Right renal pelvis (tissue), 4 donors: Measurements from ENCODE around the gene NDOR1. TPM values are rescaled to one million over a fixed set of nuclear protein-coding genes. Genes with fewer than 3 reads are reported as not detected.

Experiments used
- DNase-seq, 4 donors: peaks; one replicate each; pipeline ENCODE4 v3.0.0-alpha.2; 2013; ENCODE audit warnings: low read depth in 4 of 4, low spot score in 3 of 4, missing footprints in 1 of 4
- polyA plus RNA-seq, 4 donors: library from polyadenylated mRNA; unstranded; fragments of 120-200 nt; gene quantifications; one replicate each; pipeline ENCODE4 v1.2.1, GENCODE V29; 2013; ENCODE audit not compliant: insufficient read length in 4 of 4

NDOR1 gene
- polyA plus RNA-seq, 4 donors, result 10.0 to 16.0 (median 10.9) TPM

DNA sequence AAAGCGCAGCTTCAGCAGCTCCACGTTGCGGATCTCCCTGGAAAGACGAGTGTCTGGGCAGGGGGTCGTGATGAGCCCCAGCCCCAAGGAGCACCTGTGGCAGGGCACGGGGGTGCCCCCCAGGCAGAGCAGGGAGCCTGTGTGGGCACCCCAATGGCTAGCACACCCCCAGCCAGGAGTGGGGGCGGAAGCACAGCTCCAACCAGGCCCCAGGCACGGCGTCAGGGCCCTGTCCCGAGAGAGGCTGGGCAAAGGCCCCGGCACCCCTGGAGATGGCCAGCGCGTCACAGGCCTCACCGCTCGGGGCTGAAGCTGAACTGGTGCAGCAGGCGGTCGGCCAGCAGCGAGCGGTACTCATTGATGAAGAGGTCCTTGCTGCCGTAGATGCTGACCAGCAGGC, 25.0 kb upstream of the NDOR1 start:
- DNase-seq, result no peak

DNA sequence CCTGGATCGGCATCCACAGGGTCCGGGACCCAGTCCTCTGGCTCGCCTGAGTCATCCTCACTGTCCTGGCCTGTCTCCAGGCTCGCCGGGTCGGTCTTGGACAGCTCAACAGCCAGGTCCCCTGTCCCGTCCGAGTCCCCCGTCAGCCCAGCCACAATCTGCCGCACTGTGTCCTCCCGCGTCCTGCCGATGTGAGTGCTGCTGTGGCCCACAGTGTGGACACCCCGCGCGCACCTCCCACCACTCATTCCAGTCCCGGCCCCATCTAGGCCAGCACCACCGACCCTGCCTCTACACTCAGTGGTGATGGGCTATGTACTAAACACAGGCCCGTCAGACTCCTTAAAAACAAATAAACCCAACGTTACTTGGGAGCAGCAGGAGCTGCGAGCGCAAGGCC, 23.8 kb upstream of the NDOR1 start:
- no peak for DNase-seq

DNA sequence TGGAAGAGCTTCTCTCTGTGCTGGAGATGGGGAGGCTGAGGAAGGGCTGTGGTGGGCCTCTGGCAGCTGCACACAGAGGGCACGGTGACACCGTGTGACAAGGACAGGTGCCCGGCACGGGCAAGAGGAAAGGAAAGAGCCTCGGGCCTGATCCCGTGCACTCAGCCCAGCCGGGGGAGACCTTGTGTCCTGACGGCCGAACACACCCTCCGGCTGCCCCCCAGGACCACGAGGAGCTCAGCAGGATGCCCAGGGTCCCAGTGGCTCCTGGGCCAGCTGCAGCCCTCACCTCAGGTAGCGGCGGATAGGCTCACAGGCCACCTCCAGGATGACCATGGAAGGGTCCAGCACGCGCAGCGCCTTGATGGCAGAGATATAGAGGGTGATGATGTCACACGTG, 22.7 kb upstream of the NDOR1 start:
- no peak for DNase-seq

DNA sequence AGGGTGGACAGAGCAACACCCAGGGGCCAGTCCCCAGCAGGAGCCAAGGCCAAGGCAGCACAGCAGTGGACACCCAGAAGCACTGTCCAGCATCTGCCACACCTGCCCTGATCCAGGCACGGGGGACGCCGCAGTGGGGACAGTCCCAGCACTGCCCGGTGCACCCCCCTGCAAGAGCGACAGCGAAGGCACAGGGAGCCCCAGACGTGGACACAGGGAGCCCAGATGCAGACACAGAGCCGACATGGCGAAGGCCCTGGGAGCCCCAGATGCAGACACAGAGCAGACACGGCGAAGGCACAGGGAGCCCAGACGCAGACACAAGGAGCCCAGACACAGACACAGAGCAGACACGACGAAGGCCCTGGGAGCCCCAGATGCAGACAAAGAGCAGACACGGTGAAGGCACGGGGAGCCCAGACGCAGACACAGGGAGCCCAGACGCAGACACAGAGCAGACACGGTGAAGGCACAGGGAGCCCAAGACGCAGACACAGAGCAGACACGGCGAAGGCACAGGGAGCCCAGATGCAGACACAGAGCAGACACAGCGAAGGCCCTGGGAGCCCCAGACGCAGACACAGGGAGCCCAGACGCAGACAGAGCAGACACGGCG, 21.4 kb upstream of the NDOR1 start:
- DNase-seq, result no peak

DNA sequence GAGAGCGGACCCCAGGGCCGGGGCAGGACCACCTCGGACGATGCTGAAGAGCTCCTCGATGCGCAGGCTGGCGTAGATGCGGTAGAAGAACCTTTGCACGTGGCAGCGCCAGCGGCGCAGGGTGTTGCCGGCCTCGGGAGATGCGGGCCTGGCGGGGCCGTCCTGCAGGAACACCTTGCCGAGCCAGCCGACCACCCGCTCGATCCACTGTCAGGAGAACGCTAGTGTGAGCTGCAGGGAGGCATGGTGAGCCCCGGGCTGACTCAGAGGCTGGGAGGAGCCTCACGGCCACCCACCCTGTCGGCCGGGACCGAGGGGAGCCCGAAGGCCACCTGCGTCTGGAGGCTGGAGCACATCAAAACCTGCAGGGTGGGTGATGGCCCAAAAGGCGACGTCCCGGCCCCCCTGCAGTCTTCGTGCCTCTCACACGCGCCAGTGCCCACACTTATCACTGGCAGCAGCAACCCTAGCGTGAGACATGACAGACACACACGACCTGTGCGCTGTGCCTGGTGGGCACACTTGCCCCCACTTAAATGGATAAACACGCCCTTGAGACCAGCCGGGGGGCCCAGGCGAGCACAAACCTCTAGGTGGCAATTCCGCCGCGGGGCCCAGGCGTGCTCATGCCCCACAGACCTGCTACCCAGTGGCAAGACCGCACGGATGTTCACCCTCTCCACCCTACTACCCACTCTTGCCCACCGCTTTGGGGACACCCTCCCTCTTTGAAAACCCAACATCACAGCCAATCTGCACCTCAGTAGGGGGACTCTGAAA, 20.4 kb upstream of the NDOR1 start:
- DNase-seq, result no peak

DNA sequence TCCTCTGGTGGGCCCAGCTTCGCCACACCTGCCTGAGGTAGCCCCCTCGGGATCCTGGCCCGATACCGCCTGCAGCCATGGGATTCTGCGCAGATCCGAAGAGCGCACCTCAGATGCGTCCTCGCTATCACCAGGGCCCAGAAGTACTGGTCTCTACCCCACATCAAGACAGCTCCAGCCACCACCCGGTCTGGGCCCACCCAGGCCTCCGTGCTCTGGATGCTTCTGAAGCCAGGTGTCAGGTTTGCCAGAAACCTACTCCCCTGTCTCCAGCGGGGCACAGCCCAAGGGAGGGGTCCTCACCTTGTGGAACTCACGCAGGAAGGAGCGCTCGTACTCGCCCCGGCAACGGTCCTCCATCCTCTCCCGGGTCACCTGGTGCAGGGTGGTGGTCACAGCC, 19.6 kb upstream of the NDOR1 start:
- DNase-seq, result no peak

DNA sequence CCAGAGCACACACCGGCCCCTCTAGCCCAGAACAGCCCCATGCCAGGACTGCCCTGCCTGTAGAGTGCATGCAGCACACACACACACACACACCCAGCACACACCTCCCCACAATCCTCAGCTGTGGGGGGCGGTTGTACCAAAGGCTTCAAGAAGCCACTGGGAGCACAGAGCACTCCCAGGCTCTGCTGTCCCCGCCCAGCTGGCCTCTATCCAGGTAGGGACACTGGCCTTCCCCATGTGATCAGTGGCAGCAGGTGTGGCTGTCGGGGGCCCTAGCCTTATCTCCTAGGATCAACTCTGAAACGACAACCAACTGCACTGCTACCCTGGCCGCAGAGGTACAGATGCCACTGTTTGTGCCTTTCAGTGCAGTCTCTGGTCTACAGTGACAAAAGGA, 19.1 kb upstream of the NDOR1 start:
- no peak for DNase-seq

DNA sequence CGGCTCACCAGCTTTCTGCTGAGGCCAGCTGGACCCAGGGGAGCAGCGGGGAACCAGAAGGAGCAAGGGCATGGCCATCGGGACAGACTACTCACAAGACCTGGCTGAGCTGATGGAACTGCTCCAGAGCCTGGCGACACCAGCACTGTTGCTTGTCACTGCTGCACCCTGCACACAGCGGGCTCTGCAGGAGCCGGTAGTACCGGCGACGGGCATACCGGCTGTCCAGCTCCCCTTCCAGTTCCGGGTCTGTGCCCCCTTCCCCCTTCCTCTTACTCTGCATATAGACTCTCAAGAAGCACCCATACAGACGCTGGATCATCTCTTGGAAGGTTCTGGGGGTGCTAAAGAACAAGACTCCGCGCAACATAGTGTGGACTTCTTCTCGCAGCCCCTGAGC, 18.1 kb upstream of the NDOR1 start:
- DNase-seq, result no peak

DNA sequence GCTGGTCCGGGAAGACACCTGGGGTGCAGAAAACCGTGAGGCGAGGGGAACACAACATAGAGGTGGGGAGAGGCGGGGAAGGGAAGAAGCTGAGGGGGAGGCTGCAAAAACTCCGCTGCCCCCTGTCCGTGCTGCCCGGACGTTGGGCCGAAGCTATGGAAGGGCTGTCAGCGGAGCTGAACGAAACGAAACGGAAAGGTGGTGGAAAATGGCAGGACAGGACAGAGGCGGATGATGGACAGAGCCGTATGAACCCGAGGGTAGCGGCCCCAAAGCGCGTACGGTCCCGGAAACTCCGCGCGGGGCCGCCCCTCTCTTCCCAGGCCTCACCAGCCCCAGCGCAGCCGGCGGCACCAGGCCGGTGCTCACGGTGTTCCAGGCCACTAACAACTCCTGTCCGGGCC, 17.4 kb upstream of the NDOR1 start:
- no peak for DNase-seq

DNA sequence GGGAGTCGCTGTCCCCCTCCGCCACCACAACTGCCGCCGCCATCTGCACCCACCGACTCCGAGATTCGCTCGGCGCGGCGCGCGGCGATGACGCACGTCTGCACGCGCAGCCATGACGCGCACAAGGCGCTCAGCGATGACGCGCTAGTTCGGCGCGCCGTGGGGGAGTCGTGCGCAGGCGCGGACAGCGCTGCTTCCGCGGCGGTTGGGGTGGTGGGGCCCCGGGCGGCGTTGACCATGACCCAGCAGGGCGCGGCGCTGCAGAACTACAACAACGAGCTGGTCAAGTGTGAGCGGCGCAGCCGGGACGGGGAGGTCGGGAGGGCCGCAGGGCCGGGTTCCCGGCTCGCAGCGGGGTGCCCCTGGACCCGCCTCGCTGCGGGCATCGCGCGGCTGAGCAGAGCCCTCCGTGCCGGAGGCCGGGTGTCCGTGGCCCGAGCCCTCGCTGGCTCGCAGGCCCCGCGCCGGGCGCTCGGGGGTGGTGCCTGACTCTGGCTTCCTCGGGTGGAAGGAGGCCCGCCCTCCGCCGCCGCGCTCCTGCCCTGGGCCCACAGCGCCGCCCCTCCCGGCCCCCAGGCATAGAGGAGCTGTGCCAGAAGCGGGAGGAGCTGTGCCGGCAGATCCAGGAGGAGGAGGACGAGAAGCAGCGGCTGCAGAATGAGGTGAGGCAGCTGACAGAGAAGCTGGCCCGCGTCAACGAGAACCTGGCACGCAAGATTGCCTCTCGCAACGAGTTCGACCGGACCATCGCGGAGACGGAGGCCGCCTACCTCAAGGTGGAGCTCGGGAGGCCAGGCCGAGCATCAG, 16.8 kb upstream of the NDOR1 start, which contains the start of the genes ANAPC2 and SSNA1:
Gene ANAPC2 (minus strand): TSS at position 71 of the 807 bp plus-strand sequence. CDS start 28 bp downstream, at position 43.
Gene SSNA1 (plus strand): TSS at position 187 of the 807 bp plus-strand sequence. CDS start 51 bp downstream, at position 238.
- peak; percentile 89 to 98 (median 92) for DNase-seq

DNA sequence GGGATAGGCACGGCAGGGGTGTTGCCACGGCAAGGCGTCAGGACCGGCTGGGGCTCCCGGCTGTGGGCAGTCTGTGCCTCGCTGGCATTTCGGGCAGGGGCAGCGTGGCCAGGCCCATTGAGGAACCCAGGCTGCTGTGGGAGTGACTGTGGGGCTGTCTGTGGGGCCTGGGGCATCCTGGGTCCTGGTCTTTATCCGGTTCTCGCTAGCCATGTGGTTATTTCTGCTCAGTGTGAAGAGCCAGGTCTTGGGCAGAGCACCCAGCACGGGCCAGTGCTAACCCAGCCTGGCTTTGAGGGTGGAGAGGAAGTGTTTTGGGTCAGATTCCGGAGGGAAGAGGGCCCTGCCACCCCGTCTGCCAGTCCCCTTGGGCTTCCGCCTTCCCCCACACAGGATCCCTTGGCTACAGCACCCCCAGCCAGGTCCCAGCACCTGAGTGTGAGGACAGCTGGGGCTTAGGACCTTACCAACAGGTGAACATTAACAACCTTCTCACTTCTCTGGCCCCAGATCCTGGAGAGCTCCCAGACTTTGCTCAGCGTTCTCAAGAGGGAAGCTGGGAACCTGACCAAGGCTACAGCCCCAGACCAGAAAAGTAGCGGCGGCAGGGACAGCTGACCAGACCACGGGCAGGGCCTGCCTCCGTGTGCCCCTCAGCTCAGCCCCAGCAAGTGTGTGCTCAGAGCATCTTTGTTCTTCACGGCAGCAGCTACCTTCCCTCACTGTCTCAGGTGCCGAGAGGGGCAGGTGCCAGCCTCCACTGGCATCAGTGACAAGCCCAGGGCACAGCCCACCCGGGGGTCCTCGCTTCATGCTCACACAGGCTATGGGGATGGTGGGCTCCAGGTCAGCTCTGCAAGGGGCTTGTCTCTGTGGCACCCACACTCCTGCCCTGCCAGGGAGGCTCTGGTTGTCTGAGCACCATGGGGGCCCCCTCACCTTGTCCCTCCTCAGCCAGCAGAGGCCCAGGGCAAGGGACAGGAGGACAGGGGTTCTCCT, 15.9 kb upstream of the NDOR1 start:
- DNase-seq, result no peak

DNA sequence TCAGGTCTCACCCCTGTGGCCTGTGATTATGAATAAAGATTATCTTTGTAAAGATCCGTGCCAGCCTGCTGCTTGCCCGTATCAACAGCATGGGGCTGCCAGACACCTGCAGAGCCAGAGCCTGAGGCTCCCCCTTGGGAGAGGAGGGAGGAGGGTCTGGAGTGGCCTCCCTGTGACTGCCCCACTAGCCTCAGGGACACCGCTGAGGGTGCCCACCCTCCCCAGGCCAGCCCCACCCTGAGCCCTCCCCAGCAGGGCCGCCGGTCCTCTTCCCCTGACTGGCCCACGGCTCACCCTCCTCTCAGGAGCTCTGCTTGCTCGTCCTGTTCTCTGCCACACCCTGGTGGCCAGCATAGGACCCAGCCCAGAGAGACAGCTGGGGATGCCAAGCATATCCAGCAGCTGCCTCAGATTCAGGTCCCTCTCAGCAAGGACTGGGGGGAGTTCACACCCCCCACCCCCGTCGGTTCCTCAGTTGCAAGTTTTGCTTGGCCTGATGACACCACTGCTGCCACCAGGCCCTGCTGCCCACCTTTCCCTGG, 15.1 kb upstream of the NDOR1 start:
- no peak for DNase-seq

DNA sequence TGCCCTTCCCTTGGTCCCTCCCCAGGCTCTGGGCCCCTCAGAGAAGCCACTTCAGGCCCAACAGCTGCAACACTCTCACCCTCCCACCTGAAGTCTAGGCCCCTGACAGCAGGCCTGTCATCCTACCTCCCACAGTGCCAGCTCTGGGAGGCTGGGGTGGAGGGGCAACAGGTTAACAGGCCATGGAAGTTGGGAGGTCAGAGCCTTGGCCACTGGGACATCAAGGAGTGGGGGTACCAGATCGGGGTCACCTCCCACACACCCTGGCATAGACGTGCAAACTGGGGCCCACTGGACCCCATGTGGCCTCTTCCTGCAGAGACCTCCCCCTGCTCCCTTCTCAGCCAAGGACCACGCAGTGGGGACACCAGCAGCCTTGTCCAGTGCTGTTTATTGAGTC, 14.3 kb upstream of the NDOR1 start:
- DNase-seq, result no peak

DNA sequence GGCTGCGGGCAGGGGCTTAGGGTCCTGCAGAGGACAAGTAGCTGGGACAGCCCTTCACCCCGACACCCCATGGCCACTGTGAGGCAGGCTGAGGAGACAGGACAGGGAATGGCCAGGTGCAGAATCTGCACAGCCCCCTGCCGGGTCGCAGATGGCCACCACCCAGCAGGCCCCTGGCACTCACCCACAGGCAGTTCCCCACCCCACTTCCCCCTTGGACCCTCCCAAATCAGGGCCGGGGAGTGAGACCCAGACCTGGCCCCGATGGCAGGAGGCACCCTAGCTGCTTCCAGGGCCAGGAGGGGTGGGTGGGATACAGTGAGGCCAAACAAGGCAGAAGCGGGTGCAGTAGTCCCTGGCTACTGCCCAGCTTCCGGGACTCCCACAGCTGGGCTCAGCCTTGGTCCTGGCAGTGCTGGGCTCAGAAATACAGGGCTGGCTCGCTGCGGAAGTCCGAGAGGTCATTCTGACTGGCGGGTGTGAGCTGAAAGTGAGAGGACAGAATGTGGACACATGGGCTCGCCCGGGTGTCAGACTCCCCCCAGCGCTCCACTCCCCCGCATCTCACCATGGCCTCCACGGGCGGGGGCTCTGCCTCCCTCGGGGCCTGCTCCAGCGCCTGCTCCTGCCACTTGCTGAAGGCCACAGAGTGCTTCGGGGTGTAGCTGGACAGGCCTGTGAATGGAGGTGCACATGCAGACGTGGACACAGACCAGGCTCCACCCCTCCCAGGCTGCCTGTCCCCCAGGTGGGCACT, 13.6 kb upstream of the NDOR1 start:
- DNase-seq, result no peak

DNA sequence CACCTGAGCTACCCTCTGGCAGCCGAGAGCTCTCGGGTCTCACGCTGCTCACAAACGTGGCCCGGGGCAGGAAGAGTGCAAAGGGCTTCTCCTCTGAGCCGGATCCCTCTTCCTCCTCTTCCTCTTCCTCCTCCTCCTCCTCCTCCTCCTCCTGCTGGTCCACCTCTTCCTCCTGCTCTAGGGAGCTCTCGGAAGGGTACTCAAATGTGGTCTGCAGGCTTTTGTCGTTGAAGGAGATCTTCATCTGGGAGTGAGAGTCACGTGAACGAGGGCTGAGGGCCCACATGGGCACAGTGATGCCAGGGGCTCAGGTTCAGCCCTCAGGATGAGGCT, 13.1 kb upstream of the NDOR1 start:
- no peak for DNase-seq

DNA sequence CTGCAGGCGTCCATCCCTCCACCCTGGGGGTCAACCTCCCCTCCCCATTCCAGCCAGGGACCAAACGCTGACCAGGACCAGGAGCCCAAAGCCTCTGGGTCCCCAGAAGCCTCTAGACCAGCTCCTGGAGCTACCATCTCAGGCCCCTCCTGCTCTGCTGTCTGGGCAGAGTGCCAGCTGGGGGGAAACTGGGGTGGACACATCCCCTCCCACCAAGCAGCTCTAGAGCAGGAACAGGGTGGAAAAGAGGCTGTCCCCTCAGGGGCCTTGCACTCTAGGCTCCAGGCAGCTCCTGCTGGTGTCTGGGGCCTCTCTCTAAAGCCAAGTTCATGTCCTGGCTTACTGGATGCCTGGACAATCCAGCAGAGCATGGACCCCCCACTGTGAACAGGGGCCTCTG, 12.6 kb upstream of the NDOR1 start:
- DNase-seq, result no peak

DNA sequence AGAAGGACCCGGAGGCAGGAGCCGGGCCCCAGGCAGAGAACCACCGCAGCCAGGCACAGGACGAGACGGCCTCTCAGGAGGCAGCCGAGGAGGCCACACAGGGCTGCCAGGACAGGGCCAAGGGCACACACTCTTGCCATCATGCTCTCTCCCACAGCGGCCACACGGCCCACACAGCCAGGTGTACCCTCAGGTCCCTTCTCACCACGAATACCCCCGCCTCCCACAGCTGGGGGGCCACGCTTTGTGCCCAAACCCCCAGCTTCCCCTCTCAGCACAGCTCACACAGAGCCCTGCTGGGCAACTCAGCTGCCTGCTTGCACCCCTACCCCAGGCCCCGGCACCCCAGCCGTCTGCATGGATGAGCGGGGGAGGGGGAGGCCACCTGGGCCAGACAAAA, 11.7 kb upstream of the NDOR1 start:
- DNase-seq, result no peak

DNA sequence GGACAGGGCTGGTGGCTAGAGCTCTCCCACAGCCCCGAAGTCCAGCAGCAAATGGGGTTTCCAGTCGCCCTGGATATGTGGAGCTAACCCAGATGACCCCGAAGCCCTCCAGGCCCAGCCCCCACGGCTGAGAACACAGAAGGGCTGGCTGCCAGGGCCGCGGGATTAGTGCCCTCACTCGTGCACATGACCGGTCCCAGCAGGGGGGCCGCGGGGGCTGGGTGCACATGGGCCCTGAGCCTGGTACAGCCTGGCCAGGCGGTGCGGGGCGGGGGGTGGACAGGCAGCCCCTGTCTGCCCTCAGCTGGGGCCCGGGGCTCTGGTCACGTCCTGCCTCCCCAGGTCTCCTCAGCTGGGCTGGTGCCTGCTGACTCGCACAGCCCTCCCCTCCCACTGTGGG, 11.1 kb upstream of the NDOR1 start:
- no peak for DNase-seq

DNA sequence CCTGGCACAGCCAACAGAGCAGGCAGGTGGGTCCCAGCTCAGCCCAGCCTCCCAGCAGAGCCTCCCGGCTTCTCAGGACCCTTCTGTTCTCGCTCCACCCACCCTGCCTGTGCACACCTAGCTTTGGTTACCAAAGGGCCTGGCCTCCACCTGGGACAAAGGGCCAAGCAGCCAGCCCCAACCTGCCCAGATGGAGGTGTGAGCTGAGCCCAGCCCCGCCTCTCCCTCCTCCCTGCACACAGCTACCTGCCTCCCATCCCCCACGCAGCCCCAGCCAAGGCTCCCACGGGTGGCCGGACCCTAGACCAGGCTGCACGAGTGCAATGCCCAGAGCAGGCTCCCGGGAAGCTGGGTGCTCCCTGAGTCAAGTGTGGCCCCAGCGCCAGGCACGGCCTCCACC, 10.6 kb upstream of the NDOR1 start:
- DNase-seq, result no peak
